HL-60 (cell line): ENCODE data around the gene NKX2-3.

ENCODE experiments used
- DNase-seq, 2 experiments: peaks; one replicate each; pipeline ENCODE4 v3.0.0-alpha.2; 2010 to 2020; ENCODE audit warnings: low read depth in 1 of 2, low spot score in 1 of 2
- H3K27ac ChIP-seq: fragments of 250-450 bp; sonication (Bioruptor Pico); replicated peaks from 2 replicates; pipeline ENCODE4 v1.5.1; 2020; ENCODE audit warnings: mild to moderate bottlenecking, moderate library complexity
- H3K27me3 ChIP-seq: fragments of 250-450 bp; sonication (Bioruptor Pico); 2 replicates; pipeline ENCODE4 v1.5.1; 2021; ENCODE audit warnings: mild to moderate bottlenecking, moderate library complexity; ENCODE audit not compliant: insufficient read depth, poor library complexity, severe bottlenecking
- H3K4me3 ChIP-seq: replicated peaks from 2 replicates; pipeline ENCODE4 v1.5.1; 2011; ENCODE audit warnings: mild to moderate bottlenecking, control low read depth, low read length; ENCODE audit not compliant: insufficient read depth
- GABPA ChIP-seq: IDR thresholded peaks from 2 replicates; pipeline ENCODE4 v1.6.1; 2012; ENCODE audit warnings: low read depth
- POLR2AphosphoS5 ChIP-seq: IDR thresholded peaks from 2 replicates; pipeline ENCODE4 v1.6.1; 2012; ENCODE audit warnings: low read depth
- SPI1 ChIP-seq: IDR thresholded peaks from 2 replicates; pipeline ENCODE4 v1.6.1; 2012; ENCODE audit warnings: low read depth, mild to moderate bottlenecking, borderline replicate concordance
- TF ChIP-seq, protein P1 (sequence below): IDR thresholded peaks from one replicate; pipeline ENCODE4 v1.5.1; 2011; ENCODE audit warnings: low read length, control low read depth, inconsistent platforms; ENCODE audit not compliant: insufficient read depth
- TF ChIP-seq, protein P2 (sequence below): IDR thresholded peaks from 2 replicates; pipeline ENCODE4 v1.6.1; 2012; ENCODE audit warnings: low read depth; ENCODE audit not compliant: insufficient replicate concordance

The NKX2-3 gene

DNA sequence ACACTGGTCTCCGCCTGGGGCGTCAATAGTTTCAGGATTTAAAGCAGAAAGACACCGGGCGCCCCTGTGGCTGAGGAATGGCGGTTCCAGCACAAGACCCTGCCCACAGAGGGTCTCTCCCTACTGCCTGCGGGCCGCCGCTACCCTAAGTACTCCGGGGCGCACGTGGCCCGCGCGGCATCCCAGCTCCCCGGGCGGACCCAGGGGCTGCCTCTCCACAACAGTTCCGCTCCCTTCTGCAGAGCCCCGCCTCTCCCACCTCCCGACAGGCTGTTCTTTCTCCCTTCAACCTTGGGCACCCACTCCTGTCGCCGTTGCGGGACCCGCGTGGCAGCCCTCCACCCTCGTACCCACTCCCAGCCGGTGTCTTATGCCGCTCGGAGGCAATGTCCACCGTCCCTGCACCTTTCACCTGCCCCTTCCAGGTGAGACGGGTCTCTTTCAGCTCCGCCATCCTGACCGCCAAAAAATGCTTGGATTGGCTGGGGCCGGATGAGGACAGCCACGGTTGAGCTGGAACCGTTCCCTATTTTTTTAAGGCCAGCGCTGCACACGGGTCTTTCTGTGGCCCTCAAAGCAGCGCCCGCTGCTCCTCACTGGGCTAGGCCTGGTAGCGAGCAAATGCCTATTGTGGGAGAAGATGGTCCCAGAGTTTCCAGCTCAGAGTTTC lies 1.6 kb upstream of the NKX2-3 start:
- TF ChIP-seq, protein P1, sequence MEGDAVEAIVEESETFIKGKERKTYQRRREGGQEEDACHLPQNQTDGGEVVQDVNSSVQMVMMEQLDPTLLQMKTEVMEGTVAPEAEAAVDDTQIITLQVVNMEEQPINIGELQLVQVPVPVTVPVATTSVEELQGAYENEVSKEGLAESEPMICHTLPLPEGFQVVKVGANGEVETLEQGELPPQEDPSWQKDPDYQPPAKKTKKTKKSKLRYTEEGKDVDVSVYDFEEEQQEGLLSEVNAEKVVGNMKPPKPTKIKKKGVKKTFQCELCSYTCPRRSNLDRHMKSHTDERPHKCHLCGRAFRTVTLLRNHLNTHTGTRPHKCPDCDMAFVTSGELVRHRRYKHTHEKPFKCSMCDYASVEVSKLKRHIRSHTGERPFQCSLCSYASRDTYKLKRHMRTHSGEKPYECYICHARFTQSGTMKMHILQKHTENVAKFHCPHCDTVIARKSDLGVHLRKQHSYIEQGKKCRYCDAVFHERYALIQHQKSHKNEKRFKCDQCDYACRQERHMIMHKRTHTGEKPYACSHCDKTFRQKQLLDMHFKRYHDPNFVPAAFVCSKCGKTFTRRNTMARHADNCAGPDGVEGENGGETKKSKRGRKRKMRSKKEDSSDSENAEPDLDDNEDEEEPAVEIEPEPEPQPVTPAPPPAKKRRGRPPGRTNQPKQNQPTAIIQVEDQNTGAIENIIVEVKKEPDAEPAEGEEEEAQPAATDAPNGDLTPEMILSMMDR, result no peak
- TF ChIP-seq POLR2AphosphoS5 (no peak), SPI1 (no peak), GABPA (no peak)
- TF ChIP-seq, protein P2, sequence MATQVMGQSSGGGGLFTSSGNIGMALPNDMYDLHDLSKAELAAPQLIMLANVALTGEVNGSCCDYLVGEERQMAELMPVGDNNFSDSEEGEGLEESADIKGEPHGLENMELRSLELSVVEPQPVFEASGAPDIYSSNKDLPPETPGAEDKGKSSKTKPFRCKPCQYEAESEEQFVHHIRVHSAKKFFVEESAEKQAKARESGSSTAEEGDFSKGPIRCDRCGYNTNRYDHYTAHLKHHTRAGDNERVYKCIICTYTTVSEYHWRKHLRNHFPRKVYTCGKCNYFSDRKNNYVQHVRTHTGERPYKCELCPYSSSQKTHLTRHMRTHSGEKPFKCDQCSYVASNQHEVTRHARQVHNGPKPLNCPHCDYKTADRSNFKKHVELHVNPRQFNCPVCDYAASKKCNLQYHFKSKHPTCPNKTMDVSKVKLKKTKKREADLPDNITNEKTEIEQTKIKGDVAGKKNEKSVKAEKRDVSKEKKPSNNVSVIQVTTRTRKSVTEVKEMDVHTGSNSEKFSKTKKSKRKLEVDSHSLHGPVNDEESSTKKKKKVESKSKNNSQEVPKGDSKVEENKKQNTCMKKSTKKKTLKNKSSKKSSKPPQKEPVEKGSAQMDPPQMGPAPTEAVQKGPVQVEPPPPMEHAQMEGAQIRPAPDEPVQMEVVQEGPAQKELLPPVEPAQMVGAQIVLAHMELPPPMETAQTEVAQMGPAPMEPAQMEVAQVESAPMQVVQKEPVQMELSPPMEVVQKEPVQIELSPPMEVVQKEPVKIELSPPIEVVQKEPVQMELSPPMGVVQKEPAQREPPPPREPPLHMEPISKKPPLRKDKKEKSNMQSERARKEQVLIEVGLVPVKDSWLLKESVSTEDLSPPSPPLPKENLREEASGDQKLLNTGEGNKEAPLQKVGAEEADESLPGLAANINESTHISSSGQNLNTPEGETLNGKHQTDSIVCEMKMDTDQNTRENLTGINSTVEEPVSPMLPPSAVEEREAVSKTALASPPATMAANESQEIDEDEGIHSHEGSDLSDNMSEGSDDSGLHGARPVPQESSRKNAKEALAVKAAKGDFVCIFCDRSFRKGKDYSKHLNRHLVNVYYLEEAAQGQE, result no peak
- Histone ChIP-seq H3K27ac (no peak overlapping the region), H3K27me3 (peaks cover 84% of the 10 kb centered on the region), H3K4me3 (no peak overlapping the region)
- DNase-seq, result no peak

DNA sequence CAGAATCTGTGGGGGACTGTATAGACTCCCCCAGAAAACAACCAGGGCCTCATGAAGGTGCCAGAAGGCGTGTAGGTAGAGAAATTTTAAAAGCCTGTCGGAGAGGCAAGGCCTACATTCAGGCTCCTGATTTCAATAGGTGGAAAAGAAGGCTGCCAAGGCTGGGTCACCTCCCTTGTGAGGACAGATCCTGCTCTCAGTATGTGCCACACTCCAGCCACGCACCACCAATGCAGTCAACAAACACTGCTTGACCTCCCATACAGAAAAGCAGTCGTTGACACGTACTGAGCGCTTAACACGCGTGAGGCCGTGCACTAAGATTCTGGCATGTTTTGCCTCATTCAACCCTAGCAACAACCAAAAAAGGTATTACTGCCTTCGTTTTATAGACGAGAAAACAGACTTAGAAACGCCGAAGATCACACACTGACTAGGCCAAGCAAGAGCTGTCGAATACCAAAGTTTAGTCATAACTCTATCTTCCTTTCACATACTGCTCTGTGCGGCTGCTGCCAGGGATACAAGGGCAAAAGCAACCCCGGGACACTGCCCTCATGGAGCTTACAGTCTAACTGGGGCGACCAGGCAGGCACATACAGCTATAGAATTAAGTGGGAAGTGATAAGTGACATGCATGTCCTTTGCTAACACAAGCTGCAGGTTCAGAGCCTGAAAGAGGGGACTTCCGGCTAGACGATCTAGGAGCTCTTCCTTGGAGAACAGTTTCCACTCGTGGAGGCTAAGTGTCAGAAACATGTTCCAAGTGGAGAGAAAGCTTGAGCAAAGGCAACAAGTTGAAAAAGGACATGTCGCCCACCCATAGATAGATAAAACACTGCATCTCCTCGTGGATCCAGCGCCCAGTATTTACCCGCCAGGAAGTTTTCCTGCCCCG lies 797 bp upstream of the NKX2-3 start:
- Histone ChIP-seq H3K27ac (no peak overlapping the region), H3K27me3 (peaks cover 92% of the 10 kb centered on the region), H3K4me3 (no peak overlapping the region)
- no peak for TF ChIP-seq GABPA
- TF ChIP-seq, protein P2, result no peak
- no peak for TF ChIP-seq POLR2AphosphoS5
- TF ChIP-seq SPI1, result no peak
- TF ChIP-seq, protein P1, result no peak
- no peak for DNase-seq

DNA sequence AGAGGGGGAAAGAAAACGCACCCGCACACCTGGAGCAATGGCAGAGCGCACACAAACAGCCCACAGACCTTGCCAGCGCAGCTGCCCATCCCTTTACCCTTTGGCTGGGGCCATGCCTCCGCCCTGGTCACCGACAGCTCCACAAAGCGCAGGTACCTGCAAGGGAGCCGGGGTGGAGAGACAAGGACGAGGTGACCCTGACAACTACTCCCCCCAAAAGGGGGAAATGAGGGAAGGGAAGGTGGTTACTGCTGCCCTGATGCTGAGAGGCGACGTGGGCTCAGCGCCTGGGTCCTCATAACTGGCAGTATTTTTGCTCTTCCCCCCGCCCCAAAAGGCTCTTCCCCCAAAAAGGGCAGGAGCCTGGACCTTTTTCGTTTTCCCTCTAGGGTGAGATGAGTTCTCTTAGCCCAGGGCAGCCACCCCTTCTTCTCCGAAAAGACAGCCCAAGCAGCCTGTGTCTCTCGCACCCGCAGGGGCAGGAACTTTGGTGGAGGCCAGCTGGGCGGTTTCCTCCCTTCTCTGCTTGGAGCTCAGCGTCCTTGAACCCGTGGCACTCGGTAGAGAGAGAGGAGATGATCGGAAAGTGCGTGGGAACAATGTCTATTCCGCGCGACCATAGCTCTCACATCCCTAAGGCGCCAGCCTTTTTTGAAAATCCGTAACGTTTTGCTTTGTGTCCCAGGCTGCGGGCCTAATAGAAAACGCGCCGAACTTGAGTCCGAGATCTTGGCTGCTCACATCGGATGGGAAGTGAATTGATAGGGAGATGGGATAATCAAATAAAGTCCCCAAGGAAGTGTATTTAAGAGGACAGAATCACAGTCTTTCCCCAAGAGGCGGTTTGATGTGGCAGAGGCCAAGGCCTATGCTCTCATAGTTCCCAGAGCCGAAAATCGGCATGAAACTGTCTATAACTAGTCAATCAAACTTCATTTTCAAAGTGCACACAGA lies 1.0 kb downstream of the NKX2-3 start:
- H3K4me3 ChIP-seq, result no peak overlapping the region
- H3K27me3 ChIP-seq, result peaks cover 92% of the 10 kb centered on the region
- TF ChIP-seq GABPA, result no peak
- TF ChIP-seq SPI1, result no peak
- TF ChIP-seq, protein P2, result no peak
- TF ChIP-seq, protein P1, result no peak
- H3K27ac ChIP-seq, result no peak overlapping the region
- DNase-seq, result no peak
